ENCODE measurements around the gene GRM2.

DNA sequence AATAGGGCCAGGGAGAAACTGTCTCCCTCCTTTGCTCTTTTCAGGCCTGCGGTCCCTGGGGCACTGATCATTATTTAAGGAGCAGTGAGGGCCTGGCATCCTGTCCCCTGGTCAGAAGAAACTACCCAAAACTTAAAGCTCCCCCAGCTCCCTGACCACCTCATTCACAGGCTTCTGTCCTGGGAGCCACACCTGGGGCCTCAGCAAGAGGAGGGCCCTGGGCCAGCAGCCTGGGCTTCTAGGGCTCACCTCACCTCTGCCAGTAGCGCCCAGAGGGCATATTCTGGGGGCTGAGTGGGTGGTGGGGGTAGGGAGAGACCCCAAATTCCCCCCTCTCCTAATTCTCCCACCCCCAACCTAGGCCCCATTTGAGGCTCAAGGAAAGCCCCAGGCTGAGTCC lies 4.7 kb upstream of the GRM2 start:
- TF ChIP-seq CTCF (IDR thresholded peaks at IDR 0.05), result no peak
- no peak for TF ChIP-seq POLR2A (IDR thresholded peaks at IDR 0.05)

Data from adrenal gland (tissue), 5 donors.